Stimulated activated effector memory CD8-positive, alpha-beta T cell treated with anti-CD3 and anti-CD28 coated beads, Interleukin-12 subunit alpha, Interleukin-12 subunit beta, amount 100 ng/mL, for 72 hours (primary cell): ENCODE measurements around the gene ZNF519.

Source experiments
- ATAC-seq: fragments of 150-1000 bp; cut with Tn5 transposase; 2 replicates; pipeline ENCODE4 v1.10.0; 2021
- DNase-seq, 2 donors: peaks; one replicate each; pipeline ENCODE4 v3.0.0; 2021 to 2022; ENCODE audit warnings: low spot score in 2 of 2
- H3K27ac Mint-ChIP-seq: one replicate; pipeline ENCODE4 v1.8.0; 2022; ENCODE audit warnings: mild to moderate bottlenecking, mixed read lengths
- H3K36me3 Mint-ChIP-seq: one replicate; pipeline ENCODE4 v1.8.0; 2022; ENCODE audit warnings: mild to moderate bottlenecking, mixed read lengths
- H3K4me1 Mint-ChIP-seq: one replicate; pipeline ENCODE4 v1.8.0; 2022; ENCODE audit warnings: mixed read lengths
- H3K4me3 Mint-ChIP-seq: one replicate; pipeline ENCODE4 v1.8.0; 2022; ENCODE audit warnings: mild to moderate bottlenecking, mixed read lengths
- H3K9me3 Mint-ChIP-seq: one replicate; pipeline ENCODE4 v1.8.0; 2022; ENCODE audit warnings: mixed read lengths

The ZNF519 gene

GRCh38 chr18:14089191-14089590 is 43.0 kb downstream of the ZNF519 start:
- DNase-seq (no peak), ATAC-seq (no peak)
- Mint-ChIP-seq H3K9me3 (no peaks in the 10 kb centered on the region), H3K27ac (no peak overlapping the region), H3K4me3 (no peak overlapping the region), H3K36me3 (no peaks in the 10 kb centered on the region), H3K4me1 (no peaks in the 10 kb centered on the region)

- ATAC-seq, result peak; percentile 16
- no peak overlapping the region for H3K4me3 Mint-ChIP-seq
- H3K36me3 Mint-ChIP-seq, result no peaks in the 10 kb centered on the region
- no peaks in the 10 kb centered on the region for H3K9me3 Mint-ChIP-seq
- H3K27ac Mint-ChIP-seq, result no peak overlapping the region
- H3K4me1 Mint-ChIP-seq, result no peaks in the 10 kb centered on the region
- DNase-seq, result no peak
Measured at GRCh38 chr18:14086458-14087231, 45.6 kb downstream of the ZNF519 start.

GRCh38 chr18:14085770-14086457 is 46.3 kb downstream of the ZNF519 start:
- DNase-seq, result no peak
- Mint-ChIP-seq H3K9me3 (no peaks in the 10 kb centered on the region), H3K36me3 (no peaks in the 10 kb centered on the region), H3K4me1 (no peaks in the 10 kb centered on the region), H3K4me3 (no peak overlapping the region), H3K27ac (no peak overlapping the region)
- ATAC-seq, result peak; percentile 21

- Mint-ChIP-seq H3K27ac (no peak overlapping the region), H3K4me3 (no peak overlapping the region), H3K9me3 (no peaks in the 10 kb centered on the region), H3K4me1 (no peaks in the 10 kb centered on the region), H3K36me3 (no peaks in the 10 kb centered on the region)
- no peak for DNase-seq
- no peak for ATAC-seq
Measured at GRCh38 chr18:14075196-14075595, 57.0 kb downstream of the ZNF519 start.

- no peaks in the 10 kb centered on the region for H3K36me3 Mint-ChIP-seq
- H3K4me1 Mint-ChIP-seq, result no peaks in the 10 kb centered on the region
Measured at GRCh38 chr18:14074187-14074586, 58.0 kb downstream of the ZNF519 start.

GRCh38 chr18:14053661-14054060 is 78.6 kb downstream of the ZNF519 start:
- Mint-ChIP-seq H3K27ac (no peak overlapping the region), H3K4me1 (no peaks in the 10 kb centered on the region), H3K36me3 (no peaks in the 10 kb centered on the region), H3K9me3 (peaks cover 24% of the 10 kb centered on the region), H3K4me3 (no peak overlapping the region)
- ATAC-seq (no peak), DNase-seq (no peak)

More at GRCh38 chr18:14074187-14074586, 58.0 kb downstream of the ZNF519 start:
- Mint-ChIP-seq H3K4me3 (no peak overlapping the region), H3K9me3 (no peaks in the 10 kb centered on the region), H3K27ac (no peak overlapping the region)
- DNase-seq, result no peak
- ATAC-seq, result no peak
